K562 (cell line): ENCODE results near the gene SLC9C2. TPM values are rescaled to one million over a fixed set of nuclear protein-coding genes. Genes with fewer than 3 reads are reported as not detected.

Source experiments
- CTBP1 ChIP-seq: fragments of 450-650 bp; IDR thresholded peaks from 2 replicates; pipeline ENCODE4 v1.6.1; 2016; ENCODE audit warnings: borderline replicate concordance
- ELF4 ChIP-seq: fragments of 450-650 bp; formaldehyde crosslinking; IDR thresholded peaks from 2 replicates; pipeline ENCODE4 v1.4.0; 2022; ENCODE audit warnings: missing genetic modification characterization
- GTF2E2 ChIP-seq: fragments of 200-800 bp; sonication (Bioruptor generic); IDR thresholded peaks from 2 replicates; pipeline ENCODE4 v1.6.1; 2016; ENCODE audit warnings: missing genetic modification characterization, missing compliant biosample characterization
- HNRNPK ChIP-seq: fragments of 200-400 bp; formaldehyde crosslinking; IDR thresholded peaks from one replicate; pipeline ENCODE4 v1.6.1; 2018; ENCODE audit warnings: mild to moderate bottlenecking, low read depth, low read length; ENCODE audit not compliant: poor library complexity, severe bottlenecking
- JUNB ChIP-seq: fragments of 450-650 bp; formaldehyde crosslinking; conservative IDR thresholded peaks from 2 replicates; pipeline ENCODE4 v1.4.0; 2020; ENCODE audit warnings: mild to moderate bottlenecking
- MBD2 ChIP-seq: sonication (generic); IDR thresholded peaks from 2 replicates; pipeline ENCODE4 v1.6.1; 2016; ENCODE audit warnings: low read depth, borderline replicate concordance
- NR2F6 ChIP-seq: fragments of 450-650 bp; formaldehyde crosslinking; IDR thresholded peaks from 2 replicates; pipeline ENCODE4 v1.4.0; 2020; ENCODE audit warnings: mild to moderate bottlenecking
- SREBF2 ChIP-seq: sonication (generic); formaldehyde crosslinking; IDR thresholded peaks from 2 replicates; pipeline ENCODE4 v1.4.0; 2020; ENCODE audit warnings: mild to moderate bottlenecking, missing genetic modification reagents
- TCF7 ChIP-seq: sonication (generic); IDR thresholded peaks from 2 replicates; pipeline ENCODE4 v1.6.1; 2016; ENCODE audit warnings: antibody characterized with exemption, borderline replicate concordance
- USF2 ChIP-seq: sonication (generic); formaldehyde crosslinking; IDR thresholded peaks from 2 replicates; pipeline ENCODE4 v1.5.0; 2020; ENCODE audit warnings: missing genetic modification reagents
- ZBTB40 ChIP-seq, 2 experiments: fragments of 450-650 bp in 1 of 2; sonication (generic) in 1 of 2; formaldehyde crosslinking in 1 of 2; IDR thresholded peaks; 2 replicates each; pipeline versions ENCODE4 v1.7.1 to v1.9.0; 2016 to 2022; ENCODE audit warnings: inconsistent platforms in 1 of 2, mild to moderate bottlenecking in 1 of 2, missing genetic modification reagents in 1 of 2
- ZBTB43 ChIP-seq: sonication (generic); formaldehyde crosslinking; IDR thresholded peaks from 2 replicates; pipeline ENCODE4 v1.8.0; 2023; ENCODE audit warnings: mild to moderate bottlenecking, missing genetic modification reagents
- ZFP30 ChIP-seq: fragments of 250-450 bp; sonication (Bioruptor Pico); IDR thresholded peaks from 2 replicates; pipeline ENCODE4 v1.8.0; 2022; ENCODE audit warnings: moderate library complexity, mild to moderate bottlenecking, inconsistent platforms, borderline replicate concordance
- ZFPM2 ChIP-seq: fragments of 250-450 bp; sonication (Bioruptor Pico); IDR thresholded peaks from 2 replicates; pipeline ENCODE4 v1.5.1; 2022; ENCODE audit warnings: mild to moderate bottlenecking
- ZNF316 ChIP-seq: fragments of 450-650 bp; IDR thresholded peaks from 2 replicates; pipeline ENCODE4 v1.6.1; 2016
- ZNF57 ChIP-seq: fragments of 450-650 bp; formaldehyde crosslinking; IDR thresholded peaks from 2 replicates; pipeline ENCODE4 v1.4.0; 2020; ENCODE audit warnings: mild to moderate bottlenecking, moderate library complexity
- ZNF717 ChIP-seq: fragments of 250-450 bp; sonication (Bioruptor Pico); IDR thresholded peaks from 2 replicates; pipeline ENCODE4 v1.5.0; 2021
- polyA plus RNA-seq, 8 experiments: library from polyadenylated mRNA; depleted of rRNA in 4 of 8; stranded (reverse) in 5 of 8; unstranded in 3 of 8; fragments of >200 nt; fragmentation: Nextera tagmentation in 2 of 8; fragmentation: Illumina TruSeq in 1 of 8; extraction: Ambion mirVana in 2 of 8; extraction: Trizol in 1 of 8; gene quantifications; 2 replicates each; pipeline versions ENCODE4 v1.2.1 to v1.2.3, GENCODE V29; 2011 to 2014; ENCODE audit warnings: inconsistent platforms in 1 of 8, missing spikeins in 1 of 8
- total RNA-seq, 7 experiments: library from RNA; depleted of rRNA in 6 of 7; stranded (reverse); fragments of >200 nt in 6 of 7; fragmentation: Illumina TruSeq in 2 of 7; extraction: Trizol in 2 of 7; gene quantifications; 2 replicates each; pipeline versions ENCODE4 v1.2.1 to v1.2.3, GENCODE V29; 2011 to 2021; ENCODE audit warnings: low replicate concordance in 1 of 7

Gene SLC9C2
- total and polyA plus RNA-seq, 9 of the 15 experiments (the other 6 are each of a cell fraction or from before 2014, with no cell fraction given) = 0.11 to 0.22 (median 0.15) TPM; not detected in 5

GRCh38 chr1:173476665-173477285 lies 126.1 kb downstream of the SLC9C2 start (continued):
- TF ChIP-seq NR2F6 (no peak), ZNF316 (no peak), ELF4 (CRISPR knock-in tag) (no peak), ZFP30 (CRISPR knock-in tag) (no peak), SREBF2 (CRISPR knock-in tag) (no peak), GTF2E2 (tag) (no peak), JUNB (CRISPR knock-in tag) (no peak), ZNF717 (no peak), ZBTB43 (CRISPR knock-in tag) (0 out of 2 replicates have a peak, but pooled peaks have one; percentile 67), CTBP1 (peak; percentile 95), MBD2 (0 out of 2 replicates have a peak, but pooled peaks have one; percentile 81), USF2 (CRISPR knock-in tag) (peak; percentile 99), TCF7 (no peak), ZBTB40 (IDR thresholded peaks at IDR 0.05) (no peak; the same call in 1 of the 2 replicates), ZBTB40 (CRISPR knock-in tag; IDR thresholded peaks at IDR 0.05) (no peak; the same call in 1 of the 2 replicates), HNRNPK (no peak), ZNF57 (CRISPR knock-in tag) (no peak), ZFPM2 (CRISPR knock-in tag) (peak; percentile 76; the same call in 1 of the 2 replicates)
